ENCODE results near the gene KCTD4. TPM values are rescaled to one million over a fixed set of nuclear protein-coding genes. Genes with fewer than 3 reads are reported as not detected.

KCTD4 gene
- total RNA-seq, 1 experiment from 2014 or later: not detected

GRCh38 chr13:45174478-45174877 lies 26.4 kb downstream of the KCTD4 start:
- POLR2A ChIA-PET (ENCODE audit: unreplicated experiment): no interaction called here
- Histone ChIP-seq H2AFZ (no peak overlapping the region), H3K27ac (no peak overlapping the region)

DNA sequence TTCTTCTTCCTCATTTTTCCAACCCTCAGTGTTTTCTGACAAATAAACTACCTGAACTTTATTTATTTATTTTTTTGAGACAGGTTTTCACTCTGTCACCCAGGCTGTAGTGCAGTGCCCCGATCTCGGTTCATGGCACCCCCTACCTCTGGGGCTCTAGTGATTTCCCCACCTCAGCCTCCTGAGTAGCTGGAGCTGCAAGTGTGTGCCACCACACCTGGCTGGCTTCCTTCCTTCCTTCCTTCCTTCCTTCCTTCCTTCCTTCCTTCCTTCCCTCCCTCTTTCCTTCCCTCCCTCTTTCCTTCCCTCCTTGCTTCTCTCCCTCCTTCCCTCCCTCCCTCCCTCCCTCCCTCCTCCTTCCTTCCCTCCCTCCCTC lies 32.3 kb downstream of the KCTD4 start:
- Histone ChIP-seq H3K4me1 (replicated peaks; ENCODE audit: insufficient read depth) (peaks cover 45% of the 10 kb centered on the region), H3K9me2 (ENCODE audit: insufficient read depth) (no peaks in the 10 kb centered on the region), H3K36me3 (ENCODE audit: low read depth) (peaks cover 8% of the 10 kb centered on the region; the same call in 1 of the 2 replicates), H2AFZ (no peak overlapping the region), H3F3A (ENCODE audit: insufficient read depth, low read depth) (peaks cover 31% of the 10 kb centered on the region), H3K27ac (peak overlapping the region; percentile 84), H3K9me3 (ENCODE audit: insufficient read depth, low read depth) (no peaks in the 10 kb centered on the region; the same call in 1 of the 2 replicates), H3K4me2 (peak overlapping the region; percentile 66), H4K20me1 (ENCODE audit: insufficient read depth) (no peaks in the 10 kb centered on the region), H3K27me3 (ENCODE audit: insufficient read depth, low read depth) (no peaks in the 10 kb centered on the region), H3K4me3 (no peak overlapping the region), H3K79me2 (ENCODE audit: low read depth) (peaks cover 53% of the 10 kb centered on the region)
- ChIA-PET POLR2A (ENCODE audit: unreplicated experiment) (interaction anchor here (0.6 to 0.8 kb wide), 4 partner anchors 124 to 1691 kb away, joined by 3 to 10 read pairs (median 4); no protein-coding TSS in a partner anchor), CTCF (no interaction called here)
- no TSS peak for BruUV-seq (replicated peaks)
- intact Hi-C loops (cut with micrococcal nuclease; ENCODE audit: unreplicated experiment): loop anchor here (2.0 kb wide), 1 partner anchor 112 kb away; no protein-coding TSS in a partner anchor
- TF ChIP-seq CTCF (conservative IDR thresholded peaks at IDR 0.05): no peak
- TF ChIP-seq EZH2 (IDR thresholded peaks at IDR 0.05; ENCODE audit: low read depth): no peak
- no peak for DNase-seq

More at GRCh38 chr13:45174478-45174877, 26.4 kb downstream of the KCTD4 start:
- Histone ChIP-seq H3K9me3 (ENCODE audit: insufficient read depth, low read depth) (peaks cover 4% of the 10 kb centered on the region; the same call in 1 of the 2 replicates), H3K9me2 (ENCODE audit: insufficient read depth) (no peaks in the 10 kb centered on the region), H4K20me1 (ENCODE audit: insufficient read depth) (no peaks in the 10 kb centered on the region), H3K36me3 (ENCODE audit: low read depth) (no peaks in the 10 kb centered on the region; the same call in none of the 2 replicates), H3K4me1 (replicated peaks; ENCODE audit: insufficient read depth) (peaks cover 6% of the 10 kb centered on the region), H3K79me2 (ENCODE audit: low read depth) (peaks cover 46% of the 10 kb centered on the region), H3F3A (ENCODE audit: insufficient read depth, low read depth) (peaks cover 4% of the 10 kb centered on the region), H3K27me3 (ENCODE audit: insufficient read depth, low read depth) (no peaks in the 10 kb centered on the region), H3K4me2 (no peak overlapping the region), H3K4me3 (no peak overlapping the region)
- no TSS peak for BruUV-seq (replicated peaks)
- TF ChIP-seq CTCF (conservative IDR thresholded peaks at IDR 0.05) (no peak), EZH2 (IDR thresholded peaks at IDR 0.05; ENCODE audit: low read depth) (no peak)
- CTCF ChIA-PET: interaction anchor here (0.6 to 0.7 kb wide), 2 partner anchors 8 to 9 kb away, joined by 4 to 15 read pairs; no protein-coding TSS in a partner anchor
- intact Hi-C loops (cut with micrococcal nuclease; ENCODE audit: unreplicated experiment): no loop called here
- DNase-seq: no peak

GRCh38 chr13:45167611-45168554 lies 33.0 kb downstream of the KCTD4 start:
- Histone ChIP-seq H3K79me2 (ENCODE audit: low read depth) (peaks cover 58% of the 10 kb centered on the region), H3F3A (ENCODE audit: insufficient read depth, low read depth) (peaks cover 37% of the 10 kb centered on the region), H3K4me2 (peak overlapping the region; percentile 66), H3K27me3 (ENCODE audit: insufficient read depth, low read depth) (no peaks in the 10 kb centered on the region), H2AFZ (no peak overlapping the region), H3K4me1 (replicated peaks; ENCODE audit: insufficient read depth) (peaks cover 52% of the 10 kb centered on the region), H3K9me3 (ENCODE audit: insufficient read depth, low read depth) (no peaks in the 10 kb centered on the region; the same call in 1 of the 2 replicates), H3K27ac (peak overlapping the region; percentile 84), H4K20me1 (ENCODE audit: insufficient read depth) (no peaks in the 10 kb centered on the region), H3K4me3 (peak overlapping the region; percentile 22; the same call in 1 of the 2 replicates), H3K9me2 (ENCODE audit: insufficient read depth) (no peaks in the 10 kb centered on the region), H3K36me3 (ENCODE audit: low read depth) (peaks cover 8% of the 10 kb centered on the region; the same call in 1 of the 2 replicates)
- intact Hi-C loops (cut with micrococcal nuclease; ENCODE audit: unreplicated experiment): loop anchor here (2.0 kb wide), 1 partner anchor 113 kb away; no protein-coding TSS in a partner anchor
- peak; percentile 84 to 98 for DNase-seq
- BruUV-seq (replicated peaks): no TSS peak
- ChIA-PET POLR2A (ENCODE audit: unreplicated experiment) (interaction anchor here (0.6 to 0.8 kb wide), 5 partner anchors 51 to 1691 kb away, joined by 3 to 10 read pairs (median 4); no protein-coding TSS in a partner anchor), CTCF (interaction anchor here (0.5 to 0.7 kb wide), 3 partner anchors 37 to 92 kb away, joined by 7 to 30 read pairs (median 15); no protein-coding TSS in a partner anchor)
- no peak for TF ChIP-seq EZH2 (IDR thresholded peaks at IDR 0.05; ENCODE audit: low read depth)
- no peak for TF ChIP-seq CTCF (conservative IDR thresholded peaks at IDR 0.05)

Measured in PC-9 (cell line).